H1 (cell line): ENCODE results near the gene TM7SF3. TPM values are rescaled to one million over a fixed set of nuclear protein-coding genes. Genes with fewer than 3 reads are reported as not detected.

Source experiments
- CTCF ChIA-PET: fragments of 300-600 bp; sonication (Branson Sonifier 250); formaldehyde crosslinking; loops from one replicate; lab custom pipeline; 2021; ENCODE audit not compliant: partially characterized antibody; lab: Charles Lee
- POLR2A ChIA-PET: fragments of 300-600 bp; sonication (Branson Sonifier 250); formaldehyde crosslinking; loops from one replicate; lab custom pipeline; 2021; ENCODE audit warnings: inconsistent platforms; ENCODE audit not compliant: partially characterized antibody; lab: Charles Lee
- DNase-seq, 2 experiments: peaks; one replicate each; pipeline versions ENCODE4 v3.0.0 to v3.0.0-alpha.2; 2010 to 2022; ENCODE audit warnings: low spot score in 2 of 2, low read depth in 1 of 2, mixed read lengths in 1 of 2
- FAIRE-seq: peaks from 2 replicates; lab custom pipeline; 2011; peaks lifted over from hg19 to GRCh38; lab: Jason Lieb, UNC
- H2AFZ ChIP-seq: 2 replicates; pipeline ENCODE4 v1.8.1; 2012; ENCODE audit warnings: low read length, inconsistent platforms
- H2AK5ac ChIP-seq: 2 replicates; pipeline ENCODE4 v1.6.1; 2013; ENCODE audit warnings: low read depth, low read length
- H2BK120ac ChIP-seq: replicated peaks from 2 replicates; pipeline ENCODE3; 2013; ENCODE audit warnings: low read depth, low read length, inconsistent platforms
- H2BK12ac ChIP-seq: 2 replicates; pipeline ENCODE4 v1.6.1; 2013; ENCODE audit warnings: low read depth, low read length
- H2BK15ac ChIP-seq: 2 replicates; pipeline ENCODE4 v1.6.1; 2013; ENCODE audit warnings: low read length
- H2BK20ac ChIP-seq: 2 replicates; pipeline ENCODE4 v1.6.1; 2013; ENCODE audit warnings: low read length
- H2BK5ac ChIP-seq: 2 replicates; pipeline ENCODE4 v1.6.1; 2013; ENCODE audit warnings: low read depth, low read length
- H3K14ac ChIP-seq: 2 replicates; pipeline ENCODE4 v1.6.1; 2013; ENCODE audit warnings: inconsistent platforms; ENCODE audit not compliant: insufficient read length
- H3K18ac ChIP-seq: 2 replicates; pipeline ENCODE4 v1.6.1; 2013; ENCODE audit warnings: low read length; ENCODE audit errors: extremely low read depth
- H3K23ac ChIP-seq: 2 replicates; pipeline ENCODE4 v1.6.1; 2013; ENCODE audit warnings: inconsistent platforms; ENCODE audit not compliant: insufficient read length
- H3K23me2 ChIP-seq: 2 replicates; pipeline ENCODE4 v1.6.1; 2013; ENCODE audit warnings: low read depth, low read length
- H3K27ac ChIP-seq: 2 replicates; pipeline ENCODE4 v1.6.1; 2011; ENCODE audit warnings: low read depth, low read length, inconsistent platforms
- H3K27me3 ChIP-seq, 4 experiments: replicated peaks in 1 of 4; 1 replicate in 1 of 4; 2 replicates in 3 of 4; pipeline versions ENCODE4 v1.6.1 to v1.8.1; 2011 to 2013; ENCODE audit warnings: low read length in 3 of 4, mild to moderate bottlenecking in 3 of 4, inconsistent platforms in 2 of 4, mixed read lengths in 2 of 4, moderate library complexity in 1 of 4; ENCODE audit not compliant: control insufficient read depth in 3 of 4, insufficient read depth in 3 of 4; ENCODE audit errors: extremely low read depth in 1 of 4
- H3K36me3 ChIP-seq, 4 experiments: 2 replicates each; pipeline versions ENCODE4 v1.6.1 to v1.8.1; 2011 to 2013; ENCODE audit warnings: mild to moderate bottlenecking in 4 of 4, low read length in 3 of 4, moderate library complexity in 2 of 4, control low read depth in 1 of 4, inconsistent platforms in 1 of 4; ENCODE audit not compliant: insufficient read depth in 4 of 4, control insufficient read depth in 2 of 4
- H3K4ac ChIP-seq: replicated peaks from 2 replicates; pipeline ENCODE3; 2013; ENCODE audit warnings: low read length, low read depth, mixed read lengths, inconsistent platforms; ENCODE audit not compliant: insufficient read length
- H3K4me1 ChIP-seq, 4 experiments: replicated peaks in 1 of 4; 1 replicate in 1 of 4; 2 replicates in 3 of 4; pipeline versions ENCODE4 v1.6.1 to v1.8.1; 2011 to 2013; ENCODE audit warnings: low read length in 3 of 4, inconsistent platforms in 2 of 4, mixed read lengths in 1 of 4; ENCODE audit not compliant: insufficient read depth in 4 of 4, control insufficient read depth in 3 of 4
- H3K4me2 ChIP-seq, 2 experiments: 2 replicates each; pipeline versions ENCODE4 v1.6.1 to v1.8.1; 2011 to 2013; ENCODE audit warnings: low read depth in 2 of 2, low read length in 2 of 2, control low read depth in 1 of 2, inconsistent platforms in 1 of 2, mild to moderate bottlenecking in 1 of 2; ENCODE audit not compliant: insufficient read depth in 1 of 2
- H3K4me3 ChIP-seq, 4 experiments: fragments of 200-600, 300-600 bp in 1 of 4; sonication (generic), shearing (Covaris generic), sonication (Bioruptor Twin) in 1 of 4; 2 replicates each; pipeline versions ENCODE4 v1.5.1 to v1.8.1; 2011 to 2016; ENCODE audit warnings: low read length in 4 of 4, low read depth in 3 of 4, control low read depth in 2 of 4, inconsistent platforms in 2 of 4, mild to moderate bottlenecking in 2 of 4, mixed read lengths in 1 of 4, moderate library complexity in 1 of 4; ENCODE audit not compliant: insufficient read depth in 2 of 4; ENCODE audit errors: extremely low read depth in 1 of 4
- H3K56ac ChIP-seq: replicated peaks from 2 replicates; pipeline ENCODE3; 2013; ENCODE audit warnings: low read depth, mild to moderate bottlenecking, mixed read lengths, low read length, inconsistent platforms; ENCODE audit not compliant: insufficient read length
- H3K79me1 ChIP-seq: 2 replicates; pipeline ENCODE4 v1.6.1; 2013; ENCODE audit warnings: low read depth, low read length, control low read depth
- H3K79me2 ChIP-seq, 2 experiments: 2 replicates each; pipeline versions ENCODE4 v1.6.1 to v1.8.1; 2012 to 2013; ENCODE audit warnings: low read length in 2 of 2, mild to moderate bottlenecking in 2 of 2, inconsistent platforms in 1 of 2; ENCODE audit not compliant: insufficient read depth in 2 of 2, control insufficient read depth in 1 of 2
- H3K9ac ChIP-seq, 4 experiments: replicated peaks in 1 of 4; 1 replicate in 1 of 4; 2 replicates in 3 of 4; pipeline versions ENCODE4 v1.6.1 to v1.8.1; 2011 to 2013; ENCODE audit warnings: low read depth in 3 of 4, low read length in 3 of 4, control low read depth in 2 of 4, mild to moderate bottlenecking in 2 of 4, moderate library complexity in 2 of 4, inconsistent platforms in 1 of 4; ENCODE audit errors: extremely low read depth in 1 of 4
- H3K9me3 ChIP-seq, 2 experiments: 2 replicates each; pipeline versions ENCODE4 v1.6.1 to v1.8.1; 2012 to 2013; ENCODE audit warnings: mild to moderate bottlenecking in 2 of 2, moderate library complexity in 2 of 2, control low read depth in 1 of 2, inconsistent platforms in 1 of 2, low read depth in 1 of 2, low read length in 1 of 2, mixed read lengths in 1 of 2; ENCODE audit not compliant: insufficient read depth in 2 of 2
- H4K20me1 ChIP-seq, 2 experiments: replicated peaks in 1 of 2; 2 replicates each; pipeline versions ENCODE3 to v1.8.1; 2011 to 2013; ENCODE audit warnings: inconsistent platforms in 2 of 2, low read length in 2 of 2, mild to moderate bottlenecking in 1 of 2; ENCODE audit not compliant: insufficient read depth in 2 of 2, control insufficient read depth in 1 of 2
- H4K5ac ChIP-seq: 2 replicates; pipeline ENCODE4 v1.6.1; 2013; ENCODE audit warnings: low read length, low read depth, mixed read lengths, inconsistent platforms; ENCODE audit not compliant: insufficient read length
- H4K8ac ChIP-seq: 2 replicates; pipeline ENCODE4 v1.8.0; 2013; ENCODE audit warnings: mild to moderate bottlenecking, moderate library complexity, low read length, inconsistent platforms; ENCODE audit not compliant: insufficient read depth; ENCODE audit errors: extremely low read depth
- H4K91ac ChIP-seq: replicated peaks from 2 replicates; pipeline ENCODE3; 2013; ENCODE audit warnings: low read length, mixed read lengths, inconsistent platforms; ENCODE audit not compliant: insufficient read length
- HDAC2 ChIP-seq, 2 experiments: fragments of 300-600 bp in 1 of 2; sonication (generic) in 1 of 2; IDR thresholded peaks; 2 replicates each; pipeline ENCODE4 v1.6.1; 2011 to 2012; ENCODE audit warnings: low read depth in 2 of 2, low read length in 2 of 2, mild to moderate bottlenecking in 2 of 2, moderate library complexity in 2 of 2, borderline replicate concordance in 1 of 2, inconsistent platforms in 1 of 2
- SIRT6 ChIP-seq: IDR thresholded peaks from one replicate; pipeline ENCODE4 v1.7.1; 2012; ENCODE audit warnings: low read length, inconsistent platforms
- SRF ChIP-seq: IDR thresholded peaks from 2 replicates; pipeline ENCODE4 v1.6.1; 2011; ENCODE audit warnings: mild to moderate bottlenecking, low read depth, low read length, moderate library complexity
- SUZ12 ChIP-seq: fragments of 200-600 bp; sonication (generic); IDR thresholded peaks from 2 replicates; pipeline ENCODE4 v1.6.1; 2012; ENCODE audit warnings: mild to moderate bottlenecking, inconsistent platforms, low read length, moderate library complexity, mixed read lengths
- WGBS, 2 experiments: shearing (Covaris generic) in 1 of 2; methylation state at CpG; one replicate each; pipeline versions ENCODE4 v1.1.6 to v1.1.7; 2013 to 2015; ENCODE audit warnings: low lambda C conversion rate in 2 of 2, mixed read lengths in 2 of 2, inconsistent platforms in 1 of 2, low coverage in 1 of 2, missing lambda C conversion rate in 1 of 2; ENCODE audit not compliant: insufficient replicate concordance in 2 of 2, insufficient coverage in 1 of 2, insufficient read length in 1 of 2; ENCODE audit errors: extremely low coverage in 1 of 2, missing lambda C conversion rate in 1 of 2; 5-methylcytosine and 5-hydroxymethylcytosine counted together
- polyA plus RNA-seq, 7 experiments: library from polyadenylated mRNA; depleted of rRNA in 3 of 7; stranded (reverse) in 5 of 7; unstranded in 2 of 7; fragments of >200 nt in 5 of 7; fragments of 200-250 nt in 2 of 7; gene quantifications; 1 replicate in 5 of 7; 2 replicates in 1 of 7; 4 replicates in 1 of 7; pipeline versions ENCODE4 v1.2.1 to v1.2.3, GENCODE V29; 2011 to 2013; ENCODE audit warnings: missing spikeins in 2 of 7, mixed read lengths in 2 of 7
- total RNA-seq: library from RNA; stranded (reverse); fragmentation: NEBNext Ultra II Directional; extraction: Animal tissue kit (Norgen Biotek cat#: 25700); gene quantifications from 2 replicates; pipeline ENCODE4 v1.2.1, GENCODE V29; 2021

TM7SF3 gene
- total and polyA plus RNA-seq, 2 of the 8 experiments (the other 6 are each of a cell fraction or from before 2014, with no cell fraction given): 57.9 to 77.2 TPM

- no peak overlapping the region for H2AK5ac ChIP-seq
- H2BK20ac ChIP-seq: no peak overlapping the region
- no peaks in the 10 kb centered on the region for H3K23me2 ChIP-seq
- 90% methylated on average over 5 of the region's 5 CpGs; no CpG with 5 or more reads in 1 of the 2 experiments for WGBS, 2 experiments
- H3K4me1 ChIP-seq: peaks cover 3 to 12% (median 4%) of the 10 kb centered on the region in 4 experiments; a peak in 5 of 7 replicates
- peaks cover 0 to 2% of the 10 kb centered on the region in 2 experiments for H4K20me1 ChIP-seq
- H3K14ac ChIP-seq: no peak overlapping the region
- no peak overlapping the region for H3K56ac ChIP-seq
- no peaks in the 10 kb centered on the region; a peak in 1 of 8 replicates for H3K36me3 ChIP-seq
- H2BK5ac ChIP-seq: no peak overlapping the region
- no peak overlapping the region for H3K18ac ChIP-seq
- H3K9me3 ChIP-seq: no peaks in the 10 kb centered on the region
- no peak overlapping the region for H3K4me3 ChIP-seq
- H2BK12ac ChIP-seq: no peak overlapping the region
- no peak overlapping the region for H3K4ac ChIP-seq
- no peaks in the 10 kb centered on the region for H3K79me1 ChIP-seq
- no peak for FAIRE-seq
- H3K4me2 ChIP-seq: no peak overlapping the region
- H2AFZ ChIP-seq: no peak overlapping the region
- TF ChIP-seq SRF (no peak), HDAC2 (IDR thresholded peaks at IDR 0.05; ENCODE audit: borderline replicate concordance in 1 of 2, low read depth in 2 of 2, low read length in 2 of 2) (no peak), SUZ12 (no peak), SIRT6 (no peak)
- H2BK15ac ChIP-seq: no peak overlapping the region
- ChIA-PET POLR2A (no interaction called here), CTCF (interaction anchor here (1.5 kb wide), 1 partner anchor 12 kb away, joined by 3 read pairs; no protein-coding TSS in a partner anchor)
- H4K8ac ChIP-seq: no peak overlapping the region
- no peak overlapping the region for H4K91ac ChIP-seq
- peaks cover 0 to 82% of the 10 kb centered on the region in 2 experiments; a peak in 2 of 4 replicates for H3K79me2 ChIP-seq
- H3K9ac ChIP-seq: no peak overlapping the region
- no peak overlapping the region for H3K27ac ChIP-seq
- DNase-seq: no peak
- H2BK120ac ChIP-seq: no peak overlapping the region
- H3K23ac ChIP-seq: no peak overlapping the region
- H4K5ac ChIP-seq: no peak overlapping the region
- no peaks in the 10 kb centered on the region for H3K27me3 ChIP-seq
These were observed 6.1 kb downstream of the TM7SF3 start for GRCh38 chr12:27008081-27008480.
